Body of pancreas (tissue), 4 donors: ENCODE data around the gene REXO1. TPM values are rescaled to one million over a fixed set of nuclear protein-coding genes. Genes with fewer than 3 reads are reported as not detected.
A peak's percentile ranks its signal among the peaks of the same experiment; 100 is the strongest.

Source experiments
- ATAC-seq: fragments of 150-250 bp; one replicate; pipeline ENCODE4 v1.9.1; 2016
- DNase-seq, 4 donors: peaks; one replicate each; pipeline ENCODE4 v3.0.0-alpha.2; 2019
- H3K27ac ChIP-seq, 4 donors: fragments of 200-600 bp; sonication (generic); 1 replicate in 3 of 4; 2 replicates in 1 of 4; pipeline versions ENCODE4 v1.5.1 to v1.6.1; 2016 to 2019; ENCODE audit warnings: mild to moderate bottlenecking in 1 of 4, mixed read lengths in 1 of 4, moderate library complexity in 1 of 4
- H3K27me3 ChIP-seq, 2 donors: fragments of 200-600 bp; sonication (generic); one replicate each; pipeline ENCODE4 v1.6.0; 2016; ENCODE audit warnings: mild to moderate bottlenecking in 1 of 2
- H3K36me3 ChIP-seq, 2 donors: fragments of 200-600 bp; sonication (generic); replicated peaks in 1 of 2; 2 replicates each; pipeline ENCODE4 v1.5.1; 2016; ENCODE audit warnings: low read depth in 2 of 2; ENCODE audit not compliant: insufficient read depth in 1 of 2
- H3K4me1 ChIP-seq: fragments of 200-600 bp; sonication (generic); one replicate; pipeline ENCODE4 v1.6.0; 2016
- H3K4me3 ChIP-seq, 2 donors: fragments of 200-600 bp; sonication (generic); 1 replicate in 1 of 2; 2 replicates in 1 of 2; pipeline ENCODE4 v1.5.1; 2016 to 2019
- H3K9me3 ChIP-seq, 3 donors: fragments of 200-600 bp; sonication (generic); 1 replicate in 2 of 3; 2 replicates in 1 of 3; pipeline ENCODE4 v1.5.1; 2016
- CTCF ChIP-seq, 7 experiments: fragments of 450-650 bp in 4 of 7; fragments of 200-600 bp in 3 of 7; sonication (generic) in 3 of 7; IDR thresholded peaks; one replicate each; pipeline ENCODE4 v1.5.1; 2016 to 2019; ENCODE audit warnings: antibody characterized with exemption in 7 of 7
- POLR2A ChIP-seq, 3 donors: fragments of 450-650 bp; IDR thresholded peaks; one replicate each; pipeline ENCODE4 v1.6.1; 2016; ENCODE audit warnings: antibody characterized with exemption in 3 of 3, mild to moderate bottlenecking in 2 of 3
- WGBS, 2 donors: methylation state at CpG; one replicate each; pipeline ENCODE4 v1.1.5; 2017; 5-methylcytosine and 5-hydroxymethylcytosine counted together
- intact Hi-C: fragments of 100-400 bp; cut with DNase I; formaldehyde crosslinking; loops from one replicate; pipeline ENCODE4 v1.15.1; 2023
- total RNA-seq, 2 donors: library from RNA; depleted of rRNA; stranded (reverse); fragments of >200 nt; gene quantifications; one replicate each; pipeline ENCODE4 v1.1.0, GENCODE V29; 2016

Gene REXO1
- total RNA-seq, 2 donors from 2014 or later: 16.6 to 19.8 TPM

- peak in 1 of 4 donors; percentile 18 for DNase-seq
- WGBS, 2 donors: 68 to 76% methylated on average over 19 to 25 of the region's 28 CpGs
- no peak overlapping the region for H3K4me3 ChIP-seq
These were observed 12.7 kb upstream of the REXO1 start for GRCh38 chr19:1860821-1861598.

GRCh38 chr19:1860042-1860775, 11.9 kb upstream of the REXO1 start:
- WGBS, 2 donors: 38 to 73% methylated on average over 5 to 27 of the region's 32 CpGs
- DNase-seq (peak; percentile 51 to 78 (median 67)), ATAC-seq (no peak)
- intact Hi-C loops: no loop called here
- no peak overlapping the region for H3K4me3 ChIP-seq
- TF ChIP-seq POLR2A (IDR thresholded peaks at IDR 0.05) (no peak), CTCF (IDR thresholded peaks at IDR 0.05) (no peak)
- H3K4me1 ChIP-seq: peaks cover 77% of the 10 kb centered on the region
- H3K36me3 ChIP-seq: no peaks in the 10 kb centered on the region
- no peak overlapping the region for H3K27ac ChIP-seq
- H3K27me3 ChIP-seq: no peaks in the 10 kb centered on the region
- no peaks in the 10 kb centered on the region for H3K9me3 ChIP-seq

More at GRCh38 chr19:1860821-1861598, 12.7 kb upstream of the REXO1 start:
- TF ChIP-seq CTCF (IDR thresholded peaks at IDR 0.05): no peak
- no peak for TF ChIP-seq POLR2A (IDR thresholded peaks at IDR 0.05)
- no peak overlapping the region for H3K27ac ChIP-seq
- H3K36me3 ChIP-seq: no peaks in the 10 kb centered on the region
- no peaks in the 10 kb centered on the region for H3K9me3 ChIP-seq
- peaks cover 69% of the 10 kb centered on the region for H3K4me1 ChIP-seq
- no peak for ATAC-seq
- no peaks in the 10 kb centered on the region for H3K27me3 ChIP-seq
- intact Hi-C loops: no loop called here

- Histone ChIP-seq H3K27ac (peak overlapping the region in 1 of 4 donors; percentile 30), H3K4me3 (no peak overlapping the region), H3K27me3 (no peaks in the 10 kb centered on the region), H3K4me1 (peaks cover 73% of the 10 kb centered on the region), H3K36me3 (no peaks in the 10 kb centered on the region), H3K9me3 (no peaks in the 10 kb centered on the region)
- WGBS, 2 donors: 66 to 70% methylated on average over 14 to 18 of the region's 18 CpGs
- TF ChIP-seq POLR2A (IDR thresholded peaks at IDR 0.05): no peak
- TF ChIP-seq CTCF (IDR thresholded peaks at IDR 0.05): no peak
- ATAC-seq (no peak), DNase-seq (peak in 1 of 4 donors; percentile 13)
- intact Hi-C loops: no loop called here
These were observed 11.1 kb upstream of the REXO1 start for GRCh38 chr19:1859331-1859781.

- TF ChIP-seq CTCF (IDR thresholded peaks at IDR 0.05) (no peak), POLR2A (IDR thresholded peaks at IDR 0.05) (no peak)
- Histone ChIP-seq H3K27me3 (no peaks in the 10 kb centered on the region), H3K9me3 (no peaks in the 10 kb centered on the region), H3K4me3 (no peak overlapping the region), H3K36me3 (no peaks in the 10 kb centered on the region), H3K27ac (peak overlapping the region in 3 of 4 donors; percentile 78 to 88 (median 86)), H3K4me1 (peaks cover 78% of the 10 kb centered on the region)
- WGBS, 2 donors: 71 to 90% methylated on average over 6 to 10 of the region's 10 CpGs
- DNase-seq: peak in 1 of 4 donors; percentile 11
- intact Hi-C loops: no loop called here
- ATAC-seq: no peak
These were observed 10.3 kb upstream of the REXO1 start for GRCh38 chr19:1858412-1859081.
